ENCODE data around the gene LTK.

The LTK gene

GRCh38 chr15:41506796-41507341 is 6.8 kb downstream of the LTK start:
- no peak for TF ChIP-seq TCF12 (IDR thresholded peaks at IDR 0.05; ENCODE audit: low read depth)
- TF ChIP-seq RAD21 (IDR thresholded peaks at IDR 0.05; ENCODE audit: low read depth) = peak; percentile 36; the same call in 1 of the 2 replicates
- TF ChIP-seq EP300 (IDR thresholded peaks at IDR 0.05; ENCODE audit: borderline replicate concordance) = no peak
- TF ChIP-seq, protein P1, sequence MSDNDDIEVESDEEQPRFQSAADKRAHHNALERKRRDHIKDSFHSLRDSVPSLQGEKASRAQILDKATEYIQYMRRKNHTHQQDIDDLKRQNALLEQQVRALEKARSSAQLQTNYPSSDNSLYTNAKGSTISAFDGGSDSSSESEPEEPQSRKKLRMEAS (IDR thresholded peaks at IDR 0.05) = no peak

DNA sequence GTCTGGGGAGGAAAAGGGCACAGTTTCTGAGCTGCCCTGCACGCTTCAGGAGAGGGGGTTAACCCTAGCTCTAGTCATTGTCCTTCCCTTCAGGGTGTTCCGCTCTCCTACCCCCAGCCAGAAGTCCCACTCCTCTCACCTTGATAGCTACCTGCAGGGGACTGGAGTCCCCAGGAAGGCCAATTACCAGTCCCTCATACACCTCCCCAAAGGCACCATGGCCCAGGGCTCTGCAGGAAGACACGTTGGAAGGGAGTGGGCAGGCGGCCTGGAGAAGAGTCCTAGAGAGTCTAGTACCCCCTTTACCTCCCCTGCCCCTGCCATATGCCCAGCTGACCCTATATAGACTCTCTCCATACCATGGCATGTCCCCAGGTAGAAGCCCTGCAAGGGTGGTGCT is 7.9 kb downstream of the LTK start:
- TF ChIP-seq CREB1 (IDR thresholded peaks at IDR 0.05; ENCODE audit: low read depth) (no peak), EP300 (IDR thresholded peaks at IDR 0.05; ENCODE audit: borderline replicate concordance) (no peak), NFIC (IDR thresholded peaks at IDR 0.05) (no peak), EGR1 (IDR thresholded peaks at IDR 0.05) (no peak), USF1 (IDR thresholded peaks at IDR 0.05) (no peak), CEBPB (IDR thresholded peaks at IDR 0.05) (no peak), YY1 (IDR thresholded peaks at IDR 0.05; ENCODE audit: low read depth) (no peak), ZBTB7A (IDR thresholded peaks at IDR 0.05; ENCODE audit: low read depth) (no peak), RAD21 (IDR thresholded peaks at IDR 0.05; ENCODE audit: low read depth) (no peak), TCF12 (IDR thresholded peaks at IDR 0.05; ENCODE audit: low read depth) (no peak), FOXM1 (IDR thresholded peaks at IDR 0.05; ENCODE audit: borderline replicate concordance, low read depth) (no peak), TAF1 (IDR thresholded peaks at IDR 0.05; ENCODE audit: low read depth) (no peak), TEAD4 (IDR thresholded peaks at IDR 0.05) (no peak)
- TF ChIP-seq, protein P1 (IDR thresholded peaks at IDR 0.05) = no peak
- TF ChIP-seq, protein P2, sequence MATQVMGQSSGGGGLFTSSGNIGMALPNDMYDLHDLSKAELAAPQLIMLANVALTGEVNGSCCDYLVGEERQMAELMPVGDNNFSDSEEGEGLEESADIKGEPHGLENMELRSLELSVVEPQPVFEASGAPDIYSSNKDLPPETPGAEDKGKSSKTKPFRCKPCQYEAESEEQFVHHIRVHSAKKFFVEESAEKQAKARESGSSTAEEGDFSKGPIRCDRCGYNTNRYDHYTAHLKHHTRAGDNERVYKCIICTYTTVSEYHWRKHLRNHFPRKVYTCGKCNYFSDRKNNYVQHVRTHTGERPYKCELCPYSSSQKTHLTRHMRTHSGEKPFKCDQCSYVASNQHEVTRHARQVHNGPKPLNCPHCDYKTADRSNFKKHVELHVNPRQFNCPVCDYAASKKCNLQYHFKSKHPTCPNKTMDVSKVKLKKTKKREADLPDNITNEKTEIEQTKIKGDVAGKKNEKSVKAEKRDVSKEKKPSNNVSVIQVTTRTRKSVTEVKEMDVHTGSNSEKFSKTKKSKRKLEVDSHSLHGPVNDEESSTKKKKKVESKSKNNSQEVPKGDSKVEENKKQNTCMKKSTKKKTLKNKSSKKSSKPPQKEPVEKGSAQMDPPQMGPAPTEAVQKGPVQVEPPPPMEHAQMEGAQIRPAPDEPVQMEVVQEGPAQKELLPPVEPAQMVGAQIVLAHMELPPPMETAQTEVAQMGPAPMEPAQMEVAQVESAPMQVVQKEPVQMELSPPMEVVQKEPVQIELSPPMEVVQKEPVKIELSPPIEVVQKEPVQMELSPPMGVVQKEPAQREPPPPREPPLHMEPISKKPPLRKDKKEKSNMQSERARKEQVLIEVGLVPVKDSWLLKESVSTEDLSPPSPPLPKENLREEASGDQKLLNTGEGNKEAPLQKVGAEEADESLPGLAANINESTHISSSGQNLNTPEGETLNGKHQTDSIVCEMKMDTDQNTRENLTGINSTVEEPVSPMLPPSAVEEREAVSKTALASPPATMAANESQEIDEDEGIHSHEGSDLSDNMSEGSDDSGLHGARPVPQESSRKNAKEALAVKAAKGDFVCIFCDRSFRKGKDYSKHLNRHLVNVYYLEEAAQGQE (IDR thresholded peaks at IDR 0.05; ENCODE audit: low read depth) = no peak

DNA sequence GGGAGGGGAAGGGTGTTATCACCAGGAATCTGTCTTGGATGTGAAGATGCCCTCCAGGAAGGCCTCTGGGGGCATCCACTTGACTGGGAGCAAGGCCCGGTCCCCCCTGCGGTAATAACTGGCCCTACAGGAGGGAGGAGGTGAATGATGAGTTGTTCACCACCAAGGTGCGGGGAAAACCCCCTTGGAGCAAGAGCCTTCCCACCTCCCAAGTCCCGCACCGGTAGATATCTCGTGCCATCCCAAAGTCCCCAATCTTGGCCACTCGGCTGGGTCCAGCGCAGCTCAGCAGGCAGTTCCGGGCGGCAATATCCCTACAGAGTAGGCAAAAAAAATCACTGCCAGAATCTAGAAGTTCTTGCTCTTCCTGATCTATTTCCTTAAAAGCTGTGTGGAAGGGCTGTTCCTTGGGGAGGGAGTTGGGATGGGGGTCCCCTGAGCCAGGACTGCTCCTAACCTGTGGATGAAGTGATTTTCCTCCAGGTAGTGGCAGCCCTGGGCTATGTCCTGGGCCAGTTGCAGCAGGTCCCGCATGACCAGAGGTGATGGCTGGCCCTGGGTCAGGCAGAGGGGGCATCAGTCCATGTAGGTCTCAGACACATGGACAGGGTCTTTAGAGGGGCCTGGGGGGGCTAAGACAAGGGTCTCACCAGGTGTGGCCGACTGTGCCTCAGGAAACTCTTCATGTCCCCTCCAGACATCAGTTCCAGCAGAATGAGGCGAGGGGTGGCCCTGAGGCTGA is 8.7 kb downstream of the LTK start:
- no peak for TF ChIP-seq TAF1 (IDR thresholded peaks at IDR 0.05; ENCODE audit: low read depth)
- no peak for TF ChIP-seq FOXM1 (IDR thresholded peaks at IDR 0.05; ENCODE audit: borderline replicate concordance, low read depth)
- TF ChIP-seq CREB1 (IDR thresholded peaks at IDR 0.05; ENCODE audit: low read depth) = no peak
- no peak for TF ChIP-seq YY1 (IDR thresholded peaks at IDR 0.05; ENCODE audit: low read depth)

DNA sequence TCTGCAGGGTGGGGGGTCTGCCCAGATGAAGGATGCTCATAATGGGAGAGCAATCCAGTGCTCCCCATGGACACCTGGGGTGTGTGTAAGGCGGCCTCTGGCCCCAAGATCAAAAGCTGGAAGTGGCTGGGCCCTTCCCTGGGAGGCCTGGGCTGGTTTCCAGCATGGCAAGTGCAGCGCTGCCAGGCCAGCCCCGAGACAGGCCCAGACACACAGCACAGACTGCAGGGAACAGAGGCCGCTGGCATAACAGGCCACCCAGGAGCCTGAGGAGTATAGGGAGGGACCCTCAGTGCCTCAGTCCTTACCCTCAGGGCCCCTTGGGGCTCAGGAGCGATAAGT is 10.0 kb downstream of the LTK start:
- TF ChIP-seq, protein P2 (IDR thresholded peaks at IDR 0.05; ENCODE audit: low read depth) = no peak
- no peak for TF ChIP-seq CEBPB (IDR thresholded peaks at IDR 0.05)
- no peak for TF ChIP-seq EP300 (IDR thresholded peaks at IDR 0.05; ENCODE audit: borderline replicate concordance)
- TF ChIP-seq TCF12 (IDR thresholded peaks at IDR 0.05; ENCODE audit: low read depth) = no peak
- no peak for TF ChIP-seq EGR1 (IDR thresholded peaks at IDR 0.05)
- TF ChIP-seq USF1 (IDR thresholded peaks at IDR 0.05) = no peak
- TF ChIP-seq YY1 (IDR thresholded peaks at IDR 0.05; ENCODE audit: low read depth) = no peak
- no peak for TF ChIP-seq TEAD4 (IDR thresholded peaks at IDR 0.05)
- no peak for TF ChIP-seq TAF1 (IDR thresholded peaks at IDR 0.05; ENCODE audit: low read depth)

GRCh38 chr15:41502795-41503668 is 10.6 kb downstream of the LTK start:
- TF ChIP-seq USF1 (IDR thresholded peaks at IDR 0.05) = no peak
- TF ChIP-seq NFIC (IDR thresholded peaks at IDR 0.05) = no peak
- TF ChIP-seq, protein P1 (IDR thresholded peaks at IDR 0.05) = no peak
- no peak for TF ChIP-seq RAD21 (IDR thresholded peaks at IDR 0.05; ENCODE audit: low read depth)
- TF ChIP-seq, protein P2 (IDR thresholded peaks at IDR 0.05; ENCODE audit: low read depth) = no peak
- TF ChIP-seq FOXM1 (IDR thresholded peaks at IDR 0.05; ENCODE audit: borderline replicate concordance, low read depth) = no peak
- no peak for TF ChIP-seq ZBTB7A (IDR thresholded peaks at IDR 0.05; ENCODE audit: low read depth)
- no peak for TF ChIP-seq YY1 (IDR thresholded peaks at IDR 0.05; ENCODE audit: low read depth)
- no peak for TF ChIP-seq EP300 (IDR thresholded peaks at IDR 0.05; ENCODE audit: borderline replicate concordance)
- TF ChIP-seq TEAD4 (IDR thresholded peaks at IDR 0.05) = no peak
- TF ChIP-seq EGR1 (IDR thresholded peaks at IDR 0.05) = no peak
- no peak for TF ChIP-seq TCF12 (IDR thresholded peaks at IDR 0.05; ENCODE audit: low read depth)
- TF ChIP-seq CEBPB (IDR thresholded peaks at IDR 0.05) = no peak
- TF ChIP-seq CREB1 (IDR thresholded peaks at IDR 0.05; ENCODE audit: low read depth) = no peak

Data from Ishikawa (cell line).